Left ventricle myocardium inferior (tissue), 1 donor: ENCODE results near the gene HOXA1. TPM values are rescaled to one million over a fixed set of nuclear protein-coding genes. Genes with fewer than 3 reads are reported as not detected.
A peak's percentile ranks its signal among the peaks of the same experiment; 100 is the strongest.

Source experiments
- DNase-seq: peaks from one replicate; pipeline ENCODE4 v3.0.0-alpha.2; 2020
- H3K27ac ChIP-seq: fragments of 200-600 bp; replicated peaks from 2 replicates; pipeline ENCODE4 v1.8.0; 2021
- H3K27me3 ChIP-seq: fragments of 200-600 bp; 2 replicates; pipeline ENCODE4 v1.8.0; 2021; ENCODE audit warnings: low read depth
- H3K36me3 ChIP-seq: fragments of 200-600 bp; 2 replicates; pipeline ENCODE4 v1.8.0; 2021
- H3K4me1 ChIP-seq: fragments of 200-600 bp; 2 replicates; pipeline ENCODE4 v1.8.0; 2021
- H3K4me3 ChIP-seq: fragments of 200-600 bp; 2 replicates; pipeline ENCODE4 v1.8.0; 2021; ENCODE audit warnings: mild to moderate bottlenecking, moderate library complexity
- H3K9me3 ChIP-seq: fragments of 200-600 bp; replicated peaks from 2 replicates; pipeline ENCODE4 v1.8.0; 2021
- intact Hi-C: fragments of 100-400 bp; cut with micrococcal nuclease; formaldehyde crosslinking; loops from one replicate; pipeline ENCODE4 v1.11.0; 2022
- total RNA-seq: library from RNA; stranded (reverse); fragmentation: NEBNext Ultra II Directional; extraction: Animal tissue kit (Norgen Biotek cat#: 25700); gene quantifications from one replicate; pipeline ENCODE4 v1.2.1, GENCODE V29; 2021
- TF ChIP-seq, protein P1 (sequence below): fragments of 200-600 bp; IDR thresholded peaks from 2 replicates; pipeline ENCODE4 v1.8.0; 2021; ENCODE audit warnings: antibody characterized with exemption, mild to moderate bottlenecking, borderline replicate concordance
- donor health status: DM: no; HTN: yes; CAD: no; lungs with severe emphysema.

Gene HOXA1
- total RNA-seq, 1 donor from 2014 or later: not detected

DNA sequence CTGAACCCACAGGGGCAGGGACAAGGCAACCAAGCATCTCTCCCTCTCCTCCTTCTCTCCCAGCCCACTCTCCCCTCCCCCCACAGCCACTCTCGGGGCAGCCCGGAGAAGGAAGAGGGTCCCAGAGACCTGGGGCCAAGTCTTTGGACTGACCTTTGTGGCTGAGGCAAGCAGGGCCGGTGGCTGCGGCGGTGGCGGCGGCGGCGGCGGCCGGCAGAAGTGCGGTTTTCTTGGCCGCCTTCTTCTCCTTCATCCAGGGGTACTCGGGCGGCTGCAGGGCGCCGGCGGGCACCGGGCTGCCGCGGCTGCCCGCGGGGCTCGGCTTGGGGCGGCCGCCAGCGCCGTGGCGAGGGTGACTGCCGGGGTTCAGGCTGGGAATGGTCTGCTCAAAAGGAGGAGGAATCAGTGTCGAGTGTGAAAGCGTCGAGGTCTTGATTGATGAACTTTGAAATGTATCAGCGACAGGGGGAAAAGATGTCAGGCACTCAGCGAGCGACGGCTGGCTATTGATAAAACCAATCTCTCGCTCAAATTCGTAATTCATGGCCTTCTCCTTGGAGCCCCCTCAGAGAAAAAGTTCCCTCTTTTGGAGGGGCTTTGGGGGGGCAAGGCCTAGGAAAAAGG lies 6.3 kb upstream of the HOXA1 start:
- DNase-seq: no peak
- TF ChIP-seq, protein P1, sequence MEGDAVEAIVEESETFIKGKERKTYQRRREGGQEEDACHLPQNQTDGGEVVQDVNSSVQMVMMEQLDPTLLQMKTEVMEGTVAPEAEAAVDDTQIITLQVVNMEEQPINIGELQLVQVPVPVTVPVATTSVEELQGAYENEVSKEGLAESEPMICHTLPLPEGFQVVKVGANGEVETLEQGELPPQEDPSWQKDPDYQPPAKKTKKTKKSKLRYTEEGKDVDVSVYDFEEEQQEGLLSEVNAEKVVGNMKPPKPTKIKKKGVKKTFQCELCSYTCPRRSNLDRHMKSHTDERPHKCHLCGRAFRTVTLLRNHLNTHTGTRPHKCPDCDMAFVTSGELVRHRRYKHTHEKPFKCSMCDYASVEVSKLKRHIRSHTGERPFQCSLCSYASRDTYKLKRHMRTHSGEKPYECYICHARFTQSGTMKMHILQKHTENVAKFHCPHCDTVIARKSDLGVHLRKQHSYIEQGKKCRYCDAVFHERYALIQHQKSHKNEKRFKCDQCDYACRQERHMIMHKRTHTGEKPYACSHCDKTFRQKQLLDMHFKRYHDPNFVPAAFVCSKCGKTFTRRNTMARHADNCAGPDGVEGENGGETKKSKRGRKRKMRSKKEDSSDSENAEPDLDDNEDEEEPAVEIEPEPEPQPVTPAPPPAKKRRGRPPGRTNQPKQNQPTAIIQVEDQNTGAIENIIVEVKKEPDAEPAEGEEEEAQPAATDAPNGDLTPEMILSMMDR: no peak
- Histone ChIP-seq H3K4me3 (peak overlapping the region; percentile 48), H3K27me3 (peaks cover 100% of the 10 kb centered on the region), H3K4me1 (peaks cover 39% of the 10 kb centered on the region), H3K27ac (peak overlapping the region; percentile 52), H3K9me3 (no peaks in the 10 kb centered on the region), H3K36me3 (no peaks in the 10 kb centered on the region)
- intact Hi-C loops: no loop called here

DNA sequence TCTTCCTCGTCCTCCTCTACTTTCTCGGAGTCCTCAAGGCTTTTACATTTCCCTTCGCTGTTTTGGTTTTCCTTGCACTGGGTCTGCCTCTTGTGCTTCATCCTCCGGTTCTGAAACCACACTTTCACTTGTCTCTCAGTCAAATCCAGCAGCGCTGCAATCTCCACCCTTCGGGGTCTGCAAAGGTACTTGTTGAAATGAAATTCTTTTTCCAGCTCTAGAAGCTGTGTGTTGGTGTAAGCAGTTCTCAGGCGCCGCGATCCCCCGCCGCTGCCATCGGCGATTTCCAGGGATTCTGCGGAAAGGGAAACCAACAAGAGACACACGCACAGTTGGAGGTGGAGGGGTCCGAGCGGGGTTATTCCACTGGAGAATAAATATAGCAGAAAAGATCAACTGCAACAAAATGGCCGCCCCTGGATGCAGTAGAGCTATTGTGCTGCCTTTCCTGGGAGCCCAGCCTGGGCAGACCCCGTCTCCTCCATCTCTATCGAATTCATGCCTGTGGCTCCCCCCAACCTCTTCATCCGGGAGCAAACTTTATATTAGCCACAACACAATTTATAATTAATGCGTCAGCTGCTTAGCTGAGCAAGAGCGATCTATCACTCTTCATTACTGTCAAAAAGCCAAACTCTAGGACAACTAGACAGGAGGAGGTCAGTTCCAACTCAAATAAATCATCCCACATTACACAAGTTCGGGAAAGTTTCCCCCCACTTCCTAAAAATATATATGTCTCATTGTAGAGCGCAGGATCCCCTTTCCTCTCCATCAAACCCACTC lies 5.6 kb upstream of the HOXA1 start:
- H3K4me1 ChIP-seq: peaks cover 46% of the 10 kb centered on the region
- intact Hi-C loops: no loop called here
- DNase-seq: no peak
- no peaks in the 10 kb centered on the region for H3K36me3 ChIP-seq
- H3K9me3 ChIP-seq: no peaks in the 10 kb centered on the region
- peak overlapping the region; percentile 52 for H3K27ac ChIP-seq
- peak overlapping the region; percentile 48 for H3K4me3 ChIP-seq
- peaks cover 100% of the 10 kb centered on the region for H3K27me3 ChIP-seq
- TF ChIP-seq, protein P1: no peak

GRCh38 chr7:27100694-27101170 lies 4.9 kb upstream of the HOXA1 start:
- Histone ChIP-seq H3K27ac (peak overlapping the region; percentile 52), H3K27me3 (peaks cover 100% of the 10 kb centered on the region), H3K9me3 (no peaks in the 10 kb centered on the region), H3K4me3 (peak overlapping the region; percentile 48), H3K36me3 (no peaks in the 10 kb centered on the region), H3K4me1 (peaks cover 52% of the 10 kb centered on the region)
- intact Hi-C loops: no loop called here
- TF ChIP-seq, protein P1: no peak
- no peak for DNase-seq

DNA sequence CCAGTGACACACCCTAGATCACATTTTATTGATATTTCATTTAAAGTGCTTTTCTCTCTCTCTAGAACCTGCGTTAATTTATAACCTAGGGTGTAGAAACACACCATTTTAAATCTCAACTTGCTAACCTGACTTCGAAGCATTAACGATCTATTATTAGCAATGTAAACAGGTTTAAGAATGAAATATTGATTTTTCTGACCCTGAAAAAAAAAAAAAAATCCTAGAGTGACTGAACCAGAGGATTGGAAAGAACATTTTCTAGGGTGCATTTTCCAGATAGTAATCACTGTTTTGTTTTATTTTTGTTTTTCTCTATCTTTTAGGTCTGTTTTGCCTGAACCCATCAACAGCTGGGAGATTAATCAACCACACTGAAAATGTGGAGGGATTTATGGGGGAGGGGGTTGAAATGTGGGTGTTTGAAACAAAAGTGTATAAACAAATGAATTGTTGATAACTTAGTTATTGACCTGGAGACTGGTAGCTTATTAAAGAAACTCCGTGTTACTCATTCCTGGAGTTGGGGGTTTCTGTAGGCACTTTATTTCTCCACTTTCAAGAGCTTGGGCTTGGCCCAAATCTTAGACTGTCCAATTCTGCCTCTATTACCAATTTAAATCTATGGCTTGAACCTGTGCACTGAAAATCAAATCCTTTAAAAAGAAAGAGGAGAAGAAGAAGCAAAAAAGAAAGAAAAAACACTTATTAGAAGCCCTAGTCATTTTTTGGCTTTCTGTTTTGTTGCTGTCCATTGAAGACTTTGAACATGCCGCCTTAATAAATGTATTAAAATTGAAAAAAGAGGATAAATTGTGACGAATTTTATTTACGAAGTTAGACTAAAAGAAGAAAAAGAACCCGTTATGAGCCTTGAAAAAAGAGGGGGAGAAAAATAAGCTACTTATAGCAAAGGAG lies 3.9 kb upstream of the HOXA1 start:
- H3K4me1 ChIP-seq: peaks cover 52% of the 10 kb centered on the region
- no peaks in the 10 kb centered on the region for H3K36me3 ChIP-seq
- no peak for DNase-seq
- H3K4me3 ChIP-seq: no peak overlapping the region
- intact Hi-C loops: no loop called here
- peaks cover 100% of the 10 kb centered on the region for H3K27me3 ChIP-seq
- TF ChIP-seq, protein P1: no peak
- H3K9me3 ChIP-seq: no peaks in the 10 kb centered on the region
- H3K27ac ChIP-seq: no peak overlapping the region
